LNCAP (cell line): Measurements from ENCODE around the gene ATG13.

ENCODE experiments used
- TF ChIP-seq, protein P1 (sequence below): fragments of 450-650 bp; IDR thresholded peaks from 2 replicates; pipeline ENCODE4 v1.5.1; 2017; ENCODE audit warnings: mild to moderate bottlenecking

ATG13 gene

DNA sequence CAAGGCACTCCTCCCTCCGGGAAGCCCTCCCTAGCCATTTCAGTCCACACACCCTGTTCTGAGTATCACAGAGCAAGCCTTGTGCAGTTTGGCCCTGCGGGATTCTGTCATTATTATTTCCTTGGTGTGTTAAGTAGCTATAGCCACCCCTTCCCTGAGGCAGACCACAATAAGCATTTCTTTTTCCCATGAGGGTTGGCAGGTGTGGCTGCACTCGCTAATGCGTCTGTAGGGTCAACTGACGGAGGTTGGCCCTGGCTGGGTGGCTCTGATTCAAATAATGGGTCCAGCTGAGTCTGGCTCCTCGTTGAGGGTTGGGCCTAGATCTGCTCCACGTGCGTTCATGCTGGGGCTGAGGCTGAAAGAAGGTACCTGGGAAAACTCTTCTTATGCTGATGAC lies 106.7 kb downstream of the ATG13 start:
- TF ChIP-seq, protein P1, sequence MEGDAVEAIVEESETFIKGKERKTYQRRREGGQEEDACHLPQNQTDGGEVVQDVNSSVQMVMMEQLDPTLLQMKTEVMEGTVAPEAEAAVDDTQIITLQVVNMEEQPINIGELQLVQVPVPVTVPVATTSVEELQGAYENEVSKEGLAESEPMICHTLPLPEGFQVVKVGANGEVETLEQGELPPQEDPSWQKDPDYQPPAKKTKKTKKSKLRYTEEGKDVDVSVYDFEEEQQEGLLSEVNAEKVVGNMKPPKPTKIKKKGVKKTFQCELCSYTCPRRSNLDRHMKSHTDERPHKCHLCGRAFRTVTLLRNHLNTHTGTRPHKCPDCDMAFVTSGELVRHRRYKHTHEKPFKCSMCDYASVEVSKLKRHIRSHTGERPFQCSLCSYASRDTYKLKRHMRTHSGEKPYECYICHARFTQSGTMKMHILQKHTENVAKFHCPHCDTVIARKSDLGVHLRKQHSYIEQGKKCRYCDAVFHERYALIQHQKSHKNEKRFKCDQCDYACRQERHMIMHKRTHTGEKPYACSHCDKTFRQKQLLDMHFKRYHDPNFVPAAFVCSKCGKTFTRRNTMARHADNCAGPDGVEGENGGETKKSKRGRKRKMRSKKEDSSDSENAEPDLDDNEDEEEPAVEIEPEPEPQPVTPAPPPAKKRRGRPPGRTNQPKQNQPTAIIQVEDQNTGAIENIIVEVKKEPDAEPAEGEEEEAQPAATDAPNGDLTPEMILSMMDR = no peak
